ENCODE results near the gene KLHL3. TPM values are rescaled to one million over a fixed set of nuclear protein-coding genes. Genes with fewer than 3 reads are reported as not detected.

KLHL3 gene
- total and polyA plus RNA-seq, 9 of the 15 experiments (the other 6 are each of a cell fraction or from before 2014, with no cell fraction given): under 0.01 to 1.5 (median 0.22) TPM

DNA sequence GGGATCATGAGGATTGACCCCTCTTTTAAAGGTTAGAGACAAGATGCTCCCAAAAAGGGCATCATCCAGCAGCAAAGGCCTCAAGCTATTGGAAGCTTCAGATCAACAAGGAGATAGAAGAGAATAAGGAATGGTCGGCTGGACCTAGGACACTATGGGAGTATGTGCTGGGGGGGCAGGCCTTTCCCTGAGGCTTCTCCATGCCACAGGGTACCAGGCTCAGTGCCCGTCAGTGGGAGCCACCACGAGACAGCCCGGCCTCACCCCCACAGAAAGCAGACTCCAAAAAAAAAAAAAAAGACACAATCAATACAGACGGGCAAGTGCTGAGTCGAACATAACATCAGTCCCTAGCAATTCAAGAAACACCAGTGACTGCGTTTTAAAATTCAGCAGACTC lies 117.4 kb downstream of the KLHL3 start:
- H3K4me1 ChIP-seq (replicated peaks in 1 of 2; ENCODE audit: control insufficient read depth in 2 of 2, insufficient read depth in 2 of 2, low read length in 2 of 2): no peaks in the 10 kb centered on the region
- H3K36me3 ChIP-seq (ENCODE audit: control insufficient read depth, insufficient read depth, low read length): no peaks in the 10 kb centered on the region
- WGBS (ENCODE audit: insufficient coverage, low coverage, missing lambda C conversion rate): 0% methylated on average over 7 of the region's 7 CpGs
- H3K4me2 ChIP-seq (ENCODE audit: insufficient read depth, low read length): no peak overlapping the region
- no TSS peak for BruUV-seq (replicated peaks)
- 0 out of 2 replicates have a peak, but pooled peaks cover 7% of the 10 kb centered on the region for H4K20me1 ChIP-seq (replicated peaks; ENCODE audit: control insufficient read depth, insufficient read depth, low read length)
- intact Hi-C loops (cut with micrococcal nuclease): no loop called here
- CTCF ChIA-PET (ENCODE audit: low intra/inter-chr PET ratio): no interaction called here
- H3K27me3 ChIP-seq (ENCODE audit: control insufficient read depth in 2 of 2, insufficient read depth in 2 of 2, low read length in 2 of 2): peaks cover 0 to 25% of the 10 kb centered on the region in 2 experiments; a peak in 2 of 5 replicates
- no peaks in the 10 kb centered on the region for H3K9me3 ChIP-seq (replicated peaks; ENCODE audit: control insufficient read depth, insufficient read depth, low read depth, low read length)
- TF ChIP-seq MTA2 (IDR thresholded peaks at IDR 0.05; ENCODE audit: low read depth) (no peak), MAZ (CRISPR knock-in tag; conservative IDR thresholded peaks at IDR 0.05 in 1 of 2, IDR thresholded peaks at IDR 0.05 in 1 of 2) (no peak), ZNF707 (CRISPR knock-in tag; conservative IDR thresholded peaks at IDR 0.05) (no peak)
- ATAC-seq (no peak), FAIRE-seq (no peak), DNase-seq (ENCODE audit: extremely low read depth in 1 of 4, low spot score in 3 of 4) (no peak)
- in situ Hi-C loops (cut with MboI): no loop called here
- no peak overlapping the region for H3K4me3 ChIP-seq
- H2AFZ ChIP-seq (ENCODE audit: low read depth, low read length): no peak overlapping the region
- no peaks in the 10 kb centered on the region for H3K79me2 ChIP-seq (ENCODE audit: control insufficient read depth, insufficient read depth, low read length)
- no peaks in the 10 kb centered on the region for H3K9me1 ChIP-seq (ENCODE audit: control insufficient read depth, insufficient read depth, low read length)
- H3K9ac ChIP-seq (ENCODE audit: insufficient read depth in 1 of 2, low read depth in 2 of 2, low read length in 2 of 2): no peak overlapping the region
- POLR2A ChIA-PET: interaction anchor here (1.1 kb wide), 1 partner anchor 88 kb away, joined by 3 read pairs; no protein-coding TSS in a partner anchor
- H3K27ac ChIP-seq (ENCODE audit: extremely low read depth, low read depth, low read length): no peak overlapping the region

- ATAC-seq: no peak
- no peaks in the 10 kb centered on the region for H3K79me2 ChIP-seq (ENCODE audit: control insufficient read depth, insufficient read depth, low read length)
- under 1% methylated on average over 7 of the region's 7 CpGs for WGBS (ENCODE audit: insufficient coverage, low coverage, missing lambda C conversion rate)
- no peak for DNase-seq (ENCODE audit: extremely low read depth in 1 of 4, low spot score in 3 of 4)
- H3K4me1 ChIP-seq (replicated peaks in 1 of 2; ENCODE audit: control insufficient read depth in 2 of 2, insufficient read depth in 2 of 2, low read length in 2 of 2): no peaks in the 10 kb centered on the region
- ChIA-PET CTCF (ENCODE audit: low intra/inter-chr PET ratio) (no interaction called here), POLR2A (interaction anchor here (1.1 kb wide), 1 partner anchor 89 kb away, joined by 3 read pairs; no protein-coding TSS in a partner anchor)
- no peak overlapping the region for H3K4me3 ChIP-seq
- TF ChIP-seq NR2F6 (CRISPR knock-in tag; IDR thresholded peaks at IDR 0.05): no peak
- no peak for TF ChIP-seq ARID2 (IDR thresholded peaks at IDR 0.05)
- TF ChIP-seq KDM1A (IDR thresholded peaks at IDR 0.05): no peak
- no peak for TF ChIP-seq HMGN3 (IDR thresholded peaks at IDR 0.05; ENCODE audit: borderline replicate concordance, extremely low read depth, insufficient read length, low read depth, low read length)
- TF ChIP-seq SIN3B (IDR thresholded peaks at IDR 0.05; ENCODE audit: low read depth): no peak
- TF ChIP-seq, protein P1, sequence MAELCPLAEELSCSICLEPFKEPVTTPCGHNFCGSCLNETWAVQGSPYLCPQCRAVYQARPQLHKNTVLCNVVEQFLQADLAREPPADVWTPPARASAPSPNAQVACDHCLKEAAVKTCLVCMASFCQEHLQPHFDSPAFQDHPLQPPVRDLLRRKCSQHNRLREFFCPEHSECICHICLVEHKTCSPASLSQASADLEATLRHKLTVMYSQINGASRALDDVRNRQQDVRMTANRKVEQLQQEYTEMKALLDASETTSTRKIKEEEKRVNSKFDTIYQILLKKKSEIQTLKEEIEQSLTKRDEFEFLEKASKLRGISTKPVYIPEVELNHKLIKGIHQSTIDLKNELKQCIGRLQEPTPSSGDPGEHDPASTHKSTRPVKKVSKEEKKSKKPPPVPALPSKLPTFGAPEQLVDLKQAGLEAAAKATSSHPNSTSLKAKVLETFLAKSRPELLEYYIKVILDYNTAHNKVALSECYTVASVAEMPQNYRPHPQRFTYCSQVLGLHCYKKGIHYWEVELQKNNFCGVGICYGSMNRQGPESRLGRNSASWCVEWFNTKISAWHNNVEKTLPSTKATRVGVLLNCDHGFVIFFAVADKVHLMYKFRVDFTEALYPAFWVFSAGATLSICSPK (IDR thresholded peaks at IDR 0.05; ENCODE audit: borderline replicate concordance): no peak
- TF ChIP-seq ZNF699 (CRISPR knock-in tag; IDR thresholded peaks at IDR 0.05; ENCODE audit: insufficient replicate concordance): no peak
- peaks cover 0 to 23% of the 10 kb centered on the region in 2 experiments; a peak in 2 of 5 replicates for H3K27me3 ChIP-seq (ENCODE audit: control insufficient read depth in 2 of 2, insufficient read depth in 2 of 2, low read length in 2 of 2)
- in situ Hi-C loops (cut with MboI) (no loop called here), intact Hi-C loops (cut with micrococcal nuclease) (no loop called here)
- H3K9me1 ChIP-seq (ENCODE audit: control insufficient read depth, insufficient read depth, low read length): no peaks in the 10 kb centered on the region
- H3K36me3 ChIP-seq (ENCODE audit: control insufficient read depth, insufficient read depth, low read length): no peaks in the 10 kb centered on the region
- H3K27ac ChIP-seq (ENCODE audit: extremely low read depth, low read depth, low read length): no peak overlapping the region
- no peak overlapping the region for H3K4me2 ChIP-seq (ENCODE audit: insufficient read depth, low read length)
- H4K20me1 ChIP-seq (replicated peaks; ENCODE audit: control insufficient read depth, insufficient read depth, low read length): 0 out of 2 replicates have a peak, but pooled peaks cover 7% of the 10 kb centered on the region
- no peak overlapping the region for H2AFZ ChIP-seq (ENCODE audit: low read depth, low read length)
- no peaks in the 10 kb centered on the region for H3K9me3 ChIP-seq (replicated peaks; ENCODE audit: control insufficient read depth, insufficient read depth, low read depth, low read length)
- no TSS peak for BruUV-seq (replicated peaks)
- FAIRE-seq: no peak
- H3K9ac ChIP-seq (ENCODE audit: insufficient read depth in 1 of 2, low read depth in 2 of 2, low read length in 2 of 2): no peak overlapping the region
These were observed 118.2 kb downstream of the KLHL3 start for GRCh38 chr5:137617528-137618205.
